COLO829 (cell line): Measurements from ENCODE around the gene AASDHPPT.

ENCODE experiments used
- DNase-seq: peaks from one replicate; pipeline ENCODE4 v3.0.0; 2012; ENCODE audit warnings: low spot score

AASDHPPT gene

DNA sequence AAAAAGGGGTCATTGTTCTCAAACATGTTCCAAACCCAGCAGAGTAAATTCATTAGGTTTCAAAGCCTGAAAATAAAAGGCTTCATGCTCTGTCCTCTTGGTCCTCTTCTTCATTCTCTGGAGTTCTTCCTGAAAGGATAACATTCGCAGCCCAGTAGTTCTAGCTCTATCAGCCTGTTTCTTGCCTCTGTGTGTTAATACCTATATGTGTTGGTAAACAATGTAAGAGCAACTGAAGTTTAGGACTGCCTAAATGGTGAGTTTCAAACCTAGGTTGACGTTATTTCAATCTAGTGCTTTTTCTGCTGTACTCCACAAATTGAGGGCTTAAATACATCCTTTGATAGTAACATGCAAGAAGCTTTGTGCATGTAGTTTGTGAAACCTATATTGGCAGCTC, 9.4 kb downstream of the AASDHPPT start:
- DNase-seq, result no peak

DNA sequence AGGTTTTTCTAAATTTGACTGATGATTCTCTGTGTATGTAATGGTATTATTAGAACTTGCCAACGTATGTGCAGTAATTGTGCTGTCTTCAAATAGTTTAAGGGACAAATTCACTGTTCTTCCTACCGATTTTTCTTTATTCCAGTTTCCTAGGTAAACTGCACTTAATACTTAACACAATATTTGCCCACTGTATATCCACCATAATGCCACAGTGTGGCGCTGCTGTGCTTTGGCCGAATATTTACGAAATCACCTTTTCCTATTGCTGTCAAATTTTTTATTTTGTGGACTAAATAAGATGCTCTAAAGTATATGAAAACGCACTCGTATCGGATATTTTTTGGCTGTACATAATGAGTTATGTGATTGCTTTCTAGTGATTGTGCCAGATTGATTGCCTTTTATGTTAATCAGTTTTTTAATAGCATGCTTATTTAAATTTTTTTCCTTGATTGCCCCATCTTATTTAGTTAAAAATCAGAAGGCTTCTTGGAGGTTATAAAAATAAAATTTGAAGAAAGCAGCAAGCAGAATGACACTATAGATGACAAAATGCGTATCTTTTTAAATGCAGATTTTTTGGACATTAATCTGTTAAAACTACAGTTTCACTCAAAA, 10.5 kb downstream of the AASDHPPT start:
- no peak for DNase-seq

DNA sequence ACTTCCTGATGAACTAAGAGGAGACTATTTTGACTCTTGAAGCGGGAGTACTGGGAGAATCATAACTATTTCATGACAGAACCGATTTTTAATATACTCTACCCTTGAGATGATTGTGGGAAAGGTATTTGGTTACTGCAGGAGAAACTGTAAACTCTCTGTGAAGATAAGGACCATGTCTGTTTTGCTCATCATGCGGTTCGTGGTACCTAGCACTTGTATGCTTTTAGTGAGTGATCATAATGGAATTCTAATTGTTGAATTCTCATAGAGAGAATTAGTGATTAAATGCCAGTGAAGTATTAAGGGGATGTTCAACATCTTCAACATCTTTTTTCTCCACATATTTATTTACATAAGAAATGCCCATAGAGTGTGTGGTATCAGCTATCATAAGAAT, 11.4 kb downstream of the AASDHPPT start:
- no peak for DNase-seq

DNA sequence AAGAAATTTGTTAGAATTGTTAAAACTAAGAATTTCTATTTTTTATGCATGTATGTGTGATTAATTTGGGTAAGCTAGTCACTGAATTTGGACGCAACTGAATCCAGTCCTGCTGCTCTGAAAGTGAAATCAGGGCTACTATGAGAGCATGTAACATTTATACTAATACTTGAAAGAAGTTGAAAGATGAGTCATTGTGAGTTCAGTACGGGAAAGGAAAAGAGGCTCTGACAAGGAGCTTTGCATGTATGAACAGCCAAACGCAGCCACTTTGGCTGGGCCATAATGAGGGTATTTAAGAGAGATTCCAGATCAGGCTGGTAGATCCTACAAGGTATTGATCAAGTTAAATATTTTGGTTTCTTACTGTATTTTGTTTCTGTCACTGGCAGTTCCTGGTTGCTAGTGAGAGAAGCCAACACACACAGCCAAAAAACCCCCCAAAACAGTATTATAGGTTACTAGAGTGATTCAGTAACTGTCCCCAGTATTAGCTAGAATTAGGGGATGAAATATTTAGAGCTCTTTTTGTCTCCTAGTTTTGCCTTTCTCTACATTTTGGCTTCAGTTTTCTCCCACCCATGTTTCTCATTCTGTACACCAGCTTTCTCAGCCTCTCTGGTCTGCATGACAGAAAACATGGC, 14.1 kb downstream of the AASDHPPT start:
- DNase-seq, result peak; percentile 40

DNA sequence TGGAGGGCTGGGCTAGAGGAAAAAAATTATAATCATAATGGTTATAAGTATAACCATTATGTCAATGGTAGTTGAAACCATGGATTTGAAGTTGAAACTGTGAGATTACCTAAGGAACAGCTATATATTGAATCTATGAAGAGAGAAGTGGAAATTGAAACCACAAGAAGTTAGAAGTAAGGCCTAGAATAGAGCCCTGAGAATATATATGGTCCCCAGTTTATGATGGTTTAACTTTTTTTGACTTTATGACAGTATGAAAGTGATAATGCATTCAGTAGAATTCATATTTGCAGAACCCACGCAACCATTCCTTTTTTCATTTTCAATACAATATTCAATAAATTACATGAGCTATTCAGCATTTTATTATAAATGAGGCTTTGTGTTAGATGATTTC, 15.0 kb downstream of the AASDHPPT start:
- no peak for DNase-seq

DNA sequence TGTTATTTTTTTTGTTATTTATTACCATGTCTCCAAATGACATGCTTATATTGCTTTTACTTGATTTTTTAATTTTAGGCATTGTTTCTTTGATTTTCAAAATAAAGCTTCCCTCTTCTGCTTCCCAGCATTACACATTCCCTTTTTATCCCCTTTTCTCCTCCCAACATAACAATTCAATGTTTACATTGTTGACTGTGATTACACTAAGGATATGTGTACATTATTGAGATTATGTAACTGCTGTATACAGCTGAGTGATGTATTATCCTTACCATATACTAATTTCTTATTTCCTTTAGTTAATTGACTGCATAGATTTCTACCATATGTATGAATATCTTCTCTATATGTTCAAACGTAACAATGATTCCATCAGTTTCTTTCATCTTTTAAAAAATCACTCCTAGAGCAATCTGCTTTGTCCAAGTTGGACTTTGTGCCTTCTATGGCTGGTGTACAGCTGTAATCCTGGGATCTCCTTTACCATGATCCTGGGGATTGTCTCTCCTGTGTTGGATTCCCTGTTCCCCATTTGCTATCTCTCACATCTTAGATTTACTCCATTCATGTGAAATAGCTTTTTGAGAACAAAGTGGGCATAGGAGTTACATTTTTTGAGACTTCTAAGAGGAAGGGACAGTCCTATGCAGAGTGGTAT, 21.6 kb downstream of the AASDHPPT start:
- DNase-seq, result no peak

DNA sequence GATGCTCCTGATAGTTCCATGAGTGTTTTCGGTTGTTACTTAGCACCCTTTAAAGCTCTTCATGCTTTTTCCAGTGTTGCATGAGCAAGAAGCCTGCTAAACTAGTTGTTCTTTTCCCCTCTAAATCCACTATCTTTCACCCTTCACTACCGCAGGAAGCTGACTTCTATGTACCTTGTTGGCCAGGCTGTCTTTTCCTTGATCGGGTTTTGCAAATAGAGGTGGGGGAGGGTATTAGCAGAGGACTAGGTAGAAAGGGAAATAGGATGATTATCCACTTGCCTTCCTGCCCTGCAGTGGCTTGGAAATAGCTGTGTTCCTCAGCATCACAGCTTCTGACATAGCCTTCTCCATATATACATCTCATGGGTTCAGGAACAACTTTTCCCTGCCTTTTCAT, 23.9 kb downstream of the AASDHPPT start:
- DNase-seq, result no peak

DNA sequence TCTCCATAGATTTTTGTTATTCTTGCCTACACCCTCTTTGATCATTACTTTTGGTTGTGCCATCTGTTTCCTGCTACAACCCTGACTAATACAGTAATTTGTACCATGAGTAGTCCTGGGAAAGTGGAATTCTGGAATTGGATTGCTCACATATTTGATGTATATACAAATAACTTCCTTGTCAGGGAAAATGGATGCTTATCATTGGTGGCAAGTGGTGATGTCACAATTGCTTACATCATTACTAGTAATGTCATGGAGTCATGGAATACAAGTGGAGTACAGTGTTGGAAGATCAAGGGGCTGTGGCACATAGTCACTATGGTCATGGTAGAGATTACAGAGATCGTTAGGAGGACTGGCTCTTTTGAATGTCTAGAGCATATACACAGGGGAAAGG, 24.4 kb downstream of the AASDHPPT start:
- no peak for DNase-seq

DNA sequence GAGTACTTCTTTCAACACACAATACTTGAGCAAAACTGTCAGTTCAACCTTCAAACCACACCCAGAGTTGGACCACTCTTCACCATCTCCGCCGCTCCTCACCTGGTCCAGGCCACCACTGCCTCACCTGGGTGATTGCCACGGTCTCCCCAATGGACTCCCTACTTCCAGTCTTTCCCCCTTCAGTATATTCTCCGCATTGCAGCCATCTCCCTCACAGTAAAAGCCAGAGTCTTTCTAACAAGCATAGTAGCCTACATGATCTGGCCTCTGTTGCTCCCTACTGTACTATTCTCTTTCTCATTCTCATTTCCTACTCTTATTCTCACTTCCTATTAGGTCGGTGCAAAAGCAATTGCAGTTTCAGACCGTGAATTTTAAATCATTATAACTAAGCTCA, 28.5 kb downstream of the AASDHPPT start:
- no peak for DNase-seq

DNA sequence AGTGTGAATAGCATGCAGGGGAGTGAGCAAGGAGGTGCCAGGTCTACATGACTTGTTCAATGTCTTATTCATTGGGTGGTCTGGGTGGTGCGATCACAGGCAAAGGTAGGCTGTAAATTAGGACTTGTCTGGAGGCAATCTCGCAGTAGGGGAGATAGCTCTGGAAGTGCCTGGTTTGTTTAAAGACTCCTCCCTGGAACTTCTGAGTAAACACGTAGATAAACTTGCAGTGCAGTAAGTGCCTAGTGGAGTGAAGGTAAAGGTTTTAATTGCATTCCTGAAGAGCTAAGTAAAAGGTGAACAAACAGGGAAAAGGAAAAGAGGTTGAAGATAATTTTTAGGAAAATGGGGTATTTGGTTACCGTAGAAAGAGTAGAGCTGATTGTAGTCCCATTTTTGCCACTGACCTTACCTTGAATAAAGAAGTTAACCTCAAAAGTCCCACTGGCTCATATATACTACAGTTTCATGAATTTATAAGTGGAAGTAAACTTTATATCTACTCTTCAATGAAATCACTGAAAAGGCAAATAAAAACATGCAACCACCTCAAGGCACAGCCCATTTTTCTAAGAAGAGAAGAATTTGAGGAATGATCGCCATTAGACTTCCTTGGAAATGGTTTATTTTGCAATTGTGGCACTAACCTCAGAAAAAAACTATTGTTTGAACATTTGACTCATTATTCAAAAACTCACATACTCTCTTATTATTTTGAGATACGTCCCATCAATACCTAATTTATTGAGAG, 44.3 kb downstream of the AASDHPPT start:
- no peak for DNase-seq

DNA sequence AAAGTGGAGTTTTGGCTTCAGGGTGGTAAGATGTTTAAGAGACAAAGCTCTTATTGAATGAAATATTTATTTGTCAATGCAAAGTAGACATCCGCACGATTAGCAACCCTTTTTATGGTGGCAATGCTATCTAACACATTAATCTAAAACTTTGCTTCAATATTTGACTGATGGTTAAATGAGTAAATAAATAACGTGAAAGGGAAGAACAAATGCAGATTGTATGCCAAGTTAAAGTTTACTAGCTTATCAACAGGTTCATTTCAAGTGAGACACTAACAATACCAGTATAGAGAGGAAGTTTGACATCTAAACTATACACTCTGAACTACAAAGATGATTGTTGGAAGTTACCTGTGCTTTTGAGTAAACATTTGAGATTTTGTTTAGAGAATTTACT, 50.1 kb downstream of the AASDHPPT start:
- DNase-seq, result no peak

DNA sequence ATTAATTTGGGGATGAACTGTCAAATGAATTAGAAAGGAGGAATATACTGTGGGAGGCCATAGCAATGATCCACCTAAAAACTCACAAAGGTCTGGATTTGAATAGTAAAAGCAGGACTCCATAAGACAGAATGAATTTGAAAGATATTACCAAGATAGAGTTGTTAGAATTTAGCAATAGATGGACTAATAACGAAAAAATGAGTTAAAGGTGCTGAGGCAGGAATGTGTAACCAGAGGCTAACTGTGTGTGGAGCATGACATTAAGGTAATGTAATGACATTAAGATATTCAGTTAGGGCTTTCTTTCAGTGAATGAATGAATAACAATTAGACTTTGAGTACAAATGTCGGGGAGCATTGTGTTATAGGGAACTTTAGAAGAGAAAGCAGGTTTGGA, 51.3 kb downstream of the AASDHPPT start:
- DNase-seq, result no peak

DNA sequence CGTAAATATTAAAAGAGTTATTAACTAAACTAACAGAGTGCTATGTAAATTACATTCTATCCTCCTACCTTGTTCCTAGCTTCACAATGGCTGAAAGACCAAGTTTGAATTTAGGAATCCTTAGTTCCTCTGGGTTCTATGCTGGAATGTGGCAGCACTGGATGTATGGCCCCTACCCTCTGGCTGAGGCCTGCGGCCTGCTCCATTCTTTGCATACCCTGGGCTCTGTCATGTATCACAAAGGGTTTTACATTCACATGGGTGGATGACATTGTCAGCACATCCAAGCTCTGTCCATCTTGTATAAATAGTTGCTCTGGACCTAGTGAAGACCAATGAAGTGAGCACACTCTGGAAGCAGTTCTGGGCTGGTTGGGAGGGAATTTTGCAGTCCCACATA, 54.5 kb downstream of the AASDHPPT start:
- DNase-seq, result no peak

DNA sequence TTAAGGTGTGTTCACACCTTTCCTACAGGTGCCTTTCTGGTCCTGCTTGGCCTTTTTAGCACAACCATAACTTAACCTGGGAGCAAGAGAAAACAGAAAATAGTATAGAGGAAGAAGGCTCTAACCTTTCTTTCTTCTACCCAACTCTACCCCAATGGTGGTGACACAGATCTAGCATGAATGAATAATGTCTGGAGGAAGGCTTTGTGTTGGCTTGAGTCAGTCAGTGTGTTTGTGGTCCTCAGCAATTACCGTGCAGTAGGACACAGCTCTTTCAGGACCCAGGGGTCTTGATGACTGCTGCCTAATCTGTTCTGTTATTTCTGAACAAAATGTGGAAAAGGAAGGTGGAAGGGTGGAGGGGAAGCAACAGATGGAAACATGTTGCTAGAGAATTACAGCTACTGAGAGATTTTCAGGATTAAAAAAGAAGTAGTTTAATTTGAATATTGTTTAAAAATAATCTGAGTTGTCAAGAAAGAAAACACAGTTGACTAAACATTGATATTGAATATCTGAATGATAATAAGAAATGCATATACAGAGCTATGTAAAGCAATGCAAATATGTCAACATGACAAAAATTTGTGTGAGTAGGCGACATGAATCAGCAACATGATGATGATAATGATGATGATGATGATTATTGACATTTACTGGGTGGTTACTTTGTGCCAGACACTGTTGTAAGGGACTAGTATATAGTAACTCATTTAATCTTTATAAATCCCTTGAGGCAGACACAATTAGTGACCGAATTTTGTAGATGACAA, 55.3 kb downstream of the AASDHPPT start:
- DNase-seq, result no peak

DNA sequence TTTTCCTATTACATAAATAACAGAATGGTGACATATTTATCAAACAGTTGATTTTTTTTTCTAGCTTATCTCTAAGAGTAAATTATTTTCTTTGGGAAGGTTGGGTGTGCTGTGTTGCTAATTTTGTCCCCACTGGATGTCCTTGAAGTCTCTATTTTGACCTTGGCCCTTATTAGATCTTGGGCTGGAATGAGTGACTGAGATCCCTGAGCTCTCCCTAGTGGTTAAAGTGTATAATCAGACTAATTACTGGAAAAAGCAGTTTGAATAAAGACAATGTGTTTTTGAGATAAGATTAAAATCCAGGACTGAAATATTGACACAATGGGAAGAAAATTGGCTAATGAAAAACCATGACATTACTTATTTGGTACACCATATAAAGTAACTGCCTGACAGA, 56.1 kb downstream of the AASDHPPT start:
- DNase-seq, result no peak

DNA sequence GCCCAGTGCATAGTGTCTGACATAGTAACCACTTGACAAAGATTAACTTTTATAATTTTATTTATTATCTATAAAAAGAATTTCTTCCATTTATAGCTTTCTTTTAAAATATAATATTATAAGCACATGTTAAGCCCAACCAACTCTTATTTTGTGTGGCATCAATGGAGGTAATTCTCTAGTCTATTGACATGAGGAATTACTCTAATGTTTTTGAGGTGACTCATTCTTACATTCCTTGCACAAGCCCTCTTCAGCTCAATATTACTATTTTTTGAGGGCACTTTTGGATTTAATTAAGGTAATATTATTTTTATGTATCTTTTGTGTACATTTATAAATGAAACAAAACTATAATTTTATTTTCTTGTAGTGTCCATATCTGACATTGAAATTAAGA, 59.6 kb downstream of the AASDHPPT start:
- DNase-seq, result no peak

DNA sequence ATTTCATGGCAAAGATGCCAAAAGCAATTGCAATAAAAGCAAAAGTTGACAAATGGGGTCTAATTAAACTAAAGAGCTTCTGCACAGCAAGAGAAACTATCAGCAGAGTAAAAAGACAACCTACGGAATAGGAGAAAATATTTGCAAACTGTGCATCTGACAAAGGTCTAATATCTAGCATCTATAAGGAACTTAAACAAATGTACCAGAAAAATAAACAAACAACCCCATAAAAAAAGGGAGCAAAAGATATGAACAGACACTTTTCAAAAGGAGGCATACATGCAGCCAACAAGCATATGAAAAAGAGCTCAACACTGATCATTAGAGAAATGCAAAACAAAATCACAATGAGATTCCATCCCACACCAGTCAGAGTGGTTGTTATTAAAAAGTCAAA, 60.3 kb downstream of the AASDHPPT start:
- DNase-seq, result no peak
